Adipose tissue (tissue), 3 donors: ENCODE results near the gene GLI3. TPM values are rescaled to one million over a fixed set of nuclear protein-coding genes. Genes with fewer than 3 reads are reported as not detected.

Source experiments
- H3K27ac ChIP-seq: one replicate; pipeline ENCODE4 v1.5.1; 2013; ENCODE audit warnings: low read depth, low read length
- WGBS, 3 donors: extraction: QIAGEN DNeasy Blood & Tissue Kit; methylation state at CpG; one replicate each; pipeline ENCODE4 v1.1.7; 2013; 5-methylcytosine and 5-hydroxymethylcytosine counted together
- polyA plus RNA-seq, 3 donors: library from polyadenylated mRNA; stranded (reverse); fragments of 200-250 nt; gene quantifications; one replicate each; pipeline ENCODE4 v1.2.3, GENCODE V29; 2013
- donor health status: healthy with polysubstance abuse.
- donor health status: Bipolar disorder and iron deficiency.
- donor health status: healthy.

GLI3 gene
- polyA plus RNA-seq, 3 donors = 0.51 to 8.4 (median 6.5) TPM

GRCh38 chr7:42192851-42193461 lies 44.1 kb downstream of the GLI3 start:
- H3K27ac ChIP-seq = no peak overlapping the region
- WGBS, 3 donors = 33 to 38% (median 36%) methylated on average over 7 of the region's 7 CpGs

- H3K27ac ChIP-seq = no peak overlapping the region
- WGBS, 3 donors = 73 to 86% (median 79%) methylated on average over 3 of the region's 3 CpGs
Observed at GRCh38 chr7:42192066-42192465, 44.9 kb downstream of the GLI3 start.

DNA sequence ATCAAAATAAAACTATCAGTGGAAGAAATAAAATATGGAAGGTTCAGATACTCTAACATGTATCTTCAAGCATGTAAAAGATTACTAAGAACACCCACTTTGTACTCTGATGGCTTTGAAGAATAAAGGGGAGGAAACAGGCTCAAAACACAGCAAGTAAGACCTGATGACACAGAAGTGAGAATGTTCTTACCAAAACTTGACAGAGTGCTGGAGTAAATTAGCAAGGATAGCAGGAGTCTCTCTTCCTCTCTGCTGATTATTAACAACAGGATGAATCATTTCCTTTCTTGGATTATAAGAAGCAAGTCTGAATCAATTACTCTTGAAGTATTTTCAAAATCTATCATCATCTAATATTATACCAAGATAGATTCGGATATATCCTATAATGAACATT lies 47.5 kb downstream of the GLI3 start:
- WGBS, 3 donors = 44 to 83% (median 69%) methylated on average over 1 of the region's 1 CpG
- no peak overlapping the region for H3K27ac ChIP-seq

GRCh38 chr7:42186151-42186550 lies 50.9 kb downstream of the GLI3 start:
- no peak overlapping the region for H3K27ac ChIP-seq
- WGBS, 3 donors = 50 to 80% (median 74%) methylated on average over 5 of the region's 5 CpGs

- WGBS, 3 donors = 78 to 85% (median 80%) methylated on average over 4 of the region's 4 CpGs
- no peak overlapping the region for H3K27ac ChIP-seq
Observed at GRCh38 chr7:42185726-42186125, 51.3 kb downstream of the GLI3 start.

- H3K27ac ChIP-seq = no peak overlapping the region
- WGBS, 3 donors = 82 to 87% (median 85%) methylated on average over 6 of the region's 6 CpGs
Observed at GRCh38 chr7:42183547-42183946, 53.5 kb downstream of the GLI3 start.

- 79 to 90% (median 89%) methylated on average over 4 of the region's 4 CpGs for WGBS, 3 donors
- no peak overlapping the region for H3K27ac ChIP-seq
Observed at GRCh38 chr7:42181566-42181965, 55.4 kb downstream of the GLI3 start.

- 51 to 77% (median 60%) methylated on average over 2 of the region's 2 CpGs for WGBS, 3 donors
- no peak overlapping the region for H3K27ac ChIP-seq
Observed at GRCh38 chr7:42180806-42181205, 56.2 kb downstream of the GLI3 start.

DNA sequence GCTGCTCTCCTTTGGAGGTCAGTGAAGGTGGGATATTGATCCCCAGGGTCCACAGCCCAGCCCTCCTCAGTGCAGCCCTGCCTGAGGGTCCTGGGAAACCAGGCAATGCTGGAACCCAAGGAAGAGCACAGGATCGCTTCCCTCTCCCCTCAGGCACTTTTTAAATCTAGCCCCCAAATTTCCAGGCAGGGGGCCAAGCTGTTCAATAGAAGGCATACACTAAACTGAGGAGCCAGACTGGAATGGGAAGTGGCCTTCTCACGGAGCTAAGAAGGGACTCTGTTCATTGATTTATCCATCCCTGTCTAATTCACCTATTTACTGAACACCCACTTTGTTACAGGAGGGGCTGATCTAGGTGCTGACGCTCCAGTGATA lies 60.3 kb downstream of the GLI3 start:
- H3K27ac ChIP-seq = no peak overlapping the region
- 58 to 86% (median 85%) methylated on average over 3 of the region's 3 CpGs for WGBS, 3 donors

- no peak overlapping the region for H3K27ac ChIP-seq
- WGBS, 3 donors = 78 to 91% (median 88%) methylated on average over 4 of the region's 4 CpGs
Observed at GRCh38 chr7:42175834-42176723, 60.9 kb downstream of the GLI3 start.

DNA sequence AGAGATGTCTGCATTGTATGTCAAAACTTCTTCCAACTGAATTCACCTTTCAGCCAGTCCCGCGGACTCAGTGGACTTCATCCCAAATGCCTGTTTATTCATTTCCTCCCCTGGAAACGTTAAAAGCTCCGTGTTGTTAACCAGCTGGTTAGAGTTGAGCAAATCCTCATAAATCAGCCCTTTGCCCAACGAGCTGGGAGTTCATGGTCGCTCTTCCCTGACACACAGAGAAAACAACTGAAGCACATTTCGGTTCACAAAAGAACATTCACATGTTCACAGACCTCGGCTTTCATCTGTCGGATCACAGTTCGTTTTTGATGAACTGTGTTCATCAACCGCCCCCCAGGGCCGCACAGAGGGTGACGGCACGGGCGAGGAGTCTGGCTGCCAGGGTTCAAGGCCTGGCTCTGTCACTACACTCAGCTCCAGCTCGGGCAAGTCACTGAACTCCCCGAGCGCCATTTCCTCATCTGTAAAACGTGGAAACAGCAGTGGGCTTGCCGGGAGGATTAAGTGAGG lies 62.6 kb downstream of the GLI3 start:
- 40 to 61% (median 51%) methylated on average over 20 of the region's 20 CpGs for WGBS, 3 donors
- H3K27ac ChIP-seq = no peak overlapping the region

DNA sequence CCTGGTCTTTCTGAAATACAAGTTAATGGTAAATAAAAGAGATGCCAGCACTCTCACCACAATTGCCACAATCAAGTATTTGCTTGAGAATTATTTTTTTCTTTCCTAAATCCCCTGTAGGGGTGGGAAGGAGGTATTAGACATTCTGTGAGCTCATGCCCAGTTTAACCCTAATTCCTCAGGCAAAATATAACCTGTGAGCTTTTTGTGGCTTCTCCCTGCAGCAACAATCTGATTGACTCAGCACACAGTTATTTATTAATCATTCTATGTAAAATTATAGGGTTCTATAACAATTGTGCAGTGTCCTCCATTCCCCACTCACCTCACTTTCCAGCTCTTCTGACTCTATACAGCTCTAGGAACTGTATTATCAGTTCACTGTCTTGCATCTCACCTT lies 66.3 kb downstream of the GLI3 start:
- no peak overlapping the region for H3K27ac ChIP-seq

DNA sequence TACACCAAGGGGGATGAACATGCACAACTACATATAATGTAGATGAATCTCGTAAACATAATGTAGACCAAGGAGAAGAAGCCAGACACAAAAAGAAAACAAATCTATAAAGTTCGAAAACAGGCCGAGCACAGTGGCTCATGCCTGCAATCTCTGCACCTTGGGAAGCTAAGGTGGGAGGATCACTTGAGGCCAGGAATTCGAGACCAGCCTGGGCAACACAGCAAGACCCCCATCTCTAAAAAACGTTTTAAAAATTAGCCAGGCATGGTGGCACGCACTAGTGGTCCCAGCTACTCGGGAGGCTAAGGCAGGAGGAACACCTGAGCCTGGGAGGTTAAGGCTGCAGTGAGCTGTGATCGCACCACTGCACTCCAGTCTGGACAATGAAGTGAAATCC lies 68.5 kb downstream of the GLI3 start:
- no peak overlapping the region for H3K27ac ChIP-seq
- WGBS, 3 donors = 73 to 92% (median 88%) methylated on average over 8 of the region's 8 CpGs

DNA sequence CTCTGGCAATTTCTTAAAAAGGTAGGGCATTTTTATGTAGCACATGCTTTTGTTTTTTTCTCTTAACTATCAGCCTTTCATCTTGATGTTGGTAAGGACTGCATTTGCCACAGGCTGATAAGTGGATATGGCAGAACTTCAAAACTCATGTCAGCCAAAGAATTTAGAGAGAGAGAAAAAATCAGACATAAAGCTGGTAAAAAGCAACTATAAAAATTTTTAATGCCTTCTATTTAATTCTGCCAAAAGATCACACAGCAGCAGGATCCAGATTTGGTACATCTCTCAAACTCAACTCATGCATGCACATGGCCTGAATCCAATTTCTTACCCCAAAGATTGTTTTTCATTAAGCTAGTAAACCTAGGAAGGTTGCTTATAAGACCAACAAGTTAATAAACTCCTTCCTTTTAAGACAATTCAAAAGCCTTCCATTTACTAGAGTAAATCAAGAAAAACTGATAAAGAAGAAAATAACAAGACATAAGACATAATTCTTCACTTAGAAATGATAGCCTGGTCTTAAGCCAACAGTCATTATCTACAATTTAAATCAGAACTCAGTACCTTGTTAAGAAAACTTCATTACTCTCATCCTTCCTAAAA lies 69.3 kb downstream of the GLI3 start:
- no peak overlapping the region for H3K27ac ChIP-seq

- no peak overlapping the region for H3K27ac ChIP-seq
- 40 to 80% (median 76%) methylated on average over 2 of the region's 2 CpGs for WGBS, 3 donors
Observed at GRCh38 chr7:42167206-42167605, 69.8 kb downstream of the GLI3 start.

GRCh38 chr7:42164881-42165428 lies 72.1 kb downstream of the GLI3 start:
- 87 to 92% (median 90%) methylated on average over 5 of the region's 5 CpGs for WGBS, 3 donors
- H3K27ac ChIP-seq = no peak overlapping the region

- 68 to 82% (median 74%) methylated on average over 7 of the region's 7 CpGs for WGBS, 3 donors
- no peak overlapping the region for H3K27ac ChIP-seq
Observed at GRCh38 chr7:42162560-42163325, 74.3 kb downstream of the GLI3 start.

DNA sequence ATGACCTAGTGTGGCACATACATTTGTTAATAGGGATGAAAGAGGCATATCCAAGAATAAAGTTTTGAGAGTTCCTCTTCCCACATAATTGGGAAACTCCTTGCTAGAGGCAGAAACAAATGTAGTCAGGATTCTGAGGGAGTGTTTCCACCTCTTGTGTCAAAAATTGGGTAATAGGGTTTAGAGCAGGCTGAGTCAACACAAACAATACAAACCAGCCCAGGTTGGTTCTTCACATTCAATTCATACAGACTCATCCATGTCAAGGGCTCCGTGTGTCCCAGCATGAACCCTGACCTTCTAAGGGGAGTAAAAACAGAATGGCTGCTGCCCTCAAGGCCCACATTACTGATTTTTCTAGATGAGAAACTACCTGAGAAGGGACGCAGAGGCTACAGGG lies 75.3 kb downstream of the GLI3 start:
- H3K27ac ChIP-seq = no peak overlapping the region
- WGBS, 3 donors = 64 to 89% (median 79%) methylated on average over 2 of the region's 2 CpGs
